GM12892 (cell line): ENCODE data around the gene USP5.
"Not testable (repeated sequence)": the region's sequence is repeated elsewhere in the genome, so short reads cannot be mapped to it uniquely, and the experiment has no call there.

Source experiments
- DNase-seq: peaks from one replicate; pipeline ENCODE4 v3.0.0; 2011; ENCODE audit not compliant: insufficient read length
- FAIRE-seq: peaks from 2 replicates; lab custom pipeline; 2011; peaks lifted over from hg19 to GRCh38; lab: Jason Lieb, UNC
- POLR2A ChIP-seq: IDR thresholded peaks from 2 replicates; pipeline ENCODE4 v1.6.1; 2011; ENCODE audit warnings: low read depth, low read length, control low read depth
- POLR2AphosphoS5 ChIP-seq: IDR thresholded peaks from 2 replicates; pipeline ENCODE4 v1.6.1; 2011; ENCODE audit warnings: low read depth, low read length, control low read depth
- TAF1 ChIP-seq: IDR thresholded peaks from 2 replicates; pipeline ENCODE4 v1.6.1; 2011; ENCODE audit warnings: low read depth, mild to moderate bottlenecking, control low read depth, low read length, borderline replicate concordance

USP5 gene

GRCh38 chr12:6871052-6871957 is 19.4 kb downstream of the USP5 start:
- DNase-seq (no peak), FAIRE-seq (peak; percentile 58)
- TF ChIP-seq POLR2A (peak; percentile 51; the same call in 1 of the 2 replicates), TAF1 (no peak)

GRCh38 chr12:6872073-6873048 is 20.4 kb downstream of the USP5 start:
- DNase-seq = peak; percentile 80
- TF ChIP-seq TAF1 (no peak), POLR2A (peak; percentile 64), POLR2AphosphoS5 (peak; percentile 41; the same call in 1 of the 2 replicates)
- FAIRE-seq = peak; percentile 97

- TF ChIP-seq POLR2AphosphoS5 (no peak), TAF1 (0 out of 2 replicates have a peak, but pooled peaks have one; percentile 1), POLR2A (peak; percentile 60; the same call in 1 of the 2 replicates)
- FAIRE-seq (peak; percentile 97), DNase-seq (peak; percentile 96)
These were observed 21.4 kb downstream of the USP5 start, which contains the start of gene SPSB2 for GRCh38 chr12:6873094-6874014. Gene SPSB2 (minus strand): TSS chr12:6873303. CDS start chr12:6872901, 402 bp downstream.

GRCh38 chr12:6874015-6874368 is 22.0 kb downstream of the USP5 start:
- not testable (repeated sequence) for FAIRE-seq, DNase-seq

- FAIRE-seq, DNase-seq: not testable (repeated sequence)
These were observed 27.9 kb downstream of the USP5 start for GRCh38 chr12:6879824-6880223.

GRCh38 chr12:6883252-6883651 is 31.3 kb downstream of the USP5 start:
- TF ChIP-seq TAF1 = no peak
- TF ChIP-seq POLR2A = no peak
- TF ChIP-seq POLR2AphosphoS5 = no peak
- DNase-seq (no peak), FAIRE-seq (no peak)

- TF ChIP-seq TAF1 = no peak
- TF ChIP-seq POLR2A = no peak
- no peak for TF ChIP-seq POLR2AphosphoS5
- DNase-seq = no peak
- no peak for FAIRE-seq
These were observed 31.7 kb downstream of the USP5 start for GRCh38 chr12:6883683-6884082.

GRCh38 chr12:6884539-6884938 is 32.6 kb downstream of the USP5 start:
- FAIRE-seq = no peak
- TF ChIP-seq POLR2A = no peak
- no peak for TF ChIP-seq TAF1
- TF ChIP-seq POLR2AphosphoS5 = no peak
- no peak for DNase-seq

- not testable (repeated sequence) for FAIRE-seq
These were observed 34.5 kb downstream of the USP5 start for GRCh38 chr12:6886206-6886999.

GRCh38 chr12:6887460-6887859 is 35.5 kb downstream of the USP5 start:
- FAIRE-seq (no peak), DNase-seq (no peak)
- TF ChIP-seq TAF1 (no peak), POLR2AphosphoS5 (no peak), POLR2A (no peak)

More at GRCh38 chr12:6886206-6886999, 34.5 kb downstream of the USP5 start:
- not testable (repeated sequence) for DNase-seq
